HepG2 (cell line): ENCODE results near the gene ZBTB2. TPM values are rescaled to one million over a fixed set of nuclear protein-coding genes. Genes with fewer than 3 reads are reported as not detected.

Experiments used
- ATAC-seq: fragments of 200-7000 bp; cut with Tn5 transposase; 3 replicates; pipeline ENCODE4 v1.9.1; 2020; ENCODE audit warnings: mild to moderate bottlenecking, moderate library complexity
- BruUV-seq: library from RNA; stranded (reverse); fragments of 400-500 nt; replicated peaks from 2 replicates; lab custom pipeline; 2021; lab: Mats Ljungman, UMichigan
- CTCF ChIA-PET: fragments of 300-600 bp; formaldehyde crosslinking; extraction: SDS; loops from one replicate; lab custom pipeline; 2021; ENCODE audit warnings: low total read pairs, inconsistent platforms, low intra/inter-chr PET ratio; lab: Yijun Ruan, JAX
- POLR2A ChIA-PET: fragments of 350-600 bp; sonication (Branson Sonifier 250); formaldehyde crosslinking; loops from one replicate; lab custom pipeline; 2020; ENCODE audit warnings: antibody characterized with exemption, inconsistent platforms; lab: Yijun Ruan, JAX
- DNase-seq: peaks from one replicate; pipeline ENCODE4 v3.0.0-alpha.2; 2015; ENCODE audit warnings: low spot score
- FAIRE-seq: peaks from 3 replicates; lab custom pipeline; 2011; peaks lifted over from hg19 to GRCh38; lab: Jason Lieb, UNC
- H2AFZ ChIP-seq: one replicate; pipeline ENCODE4 v1.6.1; 2011; ENCODE audit warnings: low read length, inconsistent platforms
- H3K27ac ChIP-seq: fragments of 300-600 bp; 3 replicates; pipeline ENCODE4 v1.8.0; 2011; ENCODE audit warnings: mixed run types, mild to moderate bottlenecking, mixed read lengths, low read length, inconsistent platforms; ENCODE audit not compliant: insufficient read depth; ENCODE audit errors: extremely low read length
- H3K27me3 ChIP-seq, 2 experiments: fragments of 200-600 bp in 1 of 2; 2 replicates in 1 of 2; 3 replicates in 1 of 2; pipeline versions ENCODE4 v1.6.0 to v1.8.0; 2011; ENCODE audit warnings: low read length in 2 of 2, mild to moderate bottlenecking in 2 of 2, moderate library complexity in 2 of 2, inconsistent platforms in 1 of 2; ENCODE audit not compliant: insufficient read depth in 2 of 2, control insufficient read depth in 1 of 2
- H3K36me3 ChIP-seq, 2 experiments: fragments of 200-600 bp in 1 of 2; replicated peaks in 1 of 2; 2 replicates in 1 of 2; 3 replicates in 1 of 2; pipeline versions ENCODE4 v1.5.1 to v1.8.0; 2011; ENCODE audit warnings: low read length in 2 of 2, inconsistent platforms in 1 of 2; ENCODE audit not compliant: insufficient read depth in 2 of 2, control insufficient read depth in 1 of 2
- H3K4me1 ChIP-seq: 2 replicates; pipeline ENCODE4 v1.5.1; 2012; ENCODE audit warnings: low read length, inconsistent platforms; ENCODE audit not compliant: insufficient read depth
- H3K4me2 ChIP-seq: 2 replicates; pipeline ENCODE4 v1.6.0; 2011; ENCODE audit warnings: low read depth, low read length, inconsistent platforms
- H3K4me3 ChIP-seq, 3 experiments: fragments of 200-600 bp in 1 of 3; sonication (generic), shearing (Covaris generic) in 1 of 3; replicated peaks in 1 of 3; 2 replicates each; pipeline ENCODE4 v1.5.1; 2011 to 2016; ENCODE audit warnings: low read length in 3 of 3, inconsistent platforms in 2 of 3, low read depth in 2 of 3, mild to moderate bottlenecking in 2 of 3, control low read depth in 1 of 3, mixed read lengths in 1 of 3; ENCODE audit not compliant: insufficient read depth in 1 of 3
- H3K79me2 ChIP-seq: one replicate; pipeline ENCODE4 v1.6.1; 2011; ENCODE audit warnings: low read length, inconsistent platforms; ENCODE audit not compliant: insufficient read depth
- H3K9ac ChIP-seq: 2 replicates; pipeline ENCODE4 v1.6.0; 2011; ENCODE audit warnings: mild to moderate bottlenecking, low read depth, low read length, inconsistent platforms; ENCODE audit not compliant: insufficient read depth
- H3K9me3 ChIP-seq: 2 replicates; pipeline ENCODE4 v1.5.1; 2012; ENCODE audit warnings: mild to moderate bottlenecking, low read length
- H4K20me1 ChIP-seq: 2 replicates; pipeline ENCODE4 v1.6.0; 2011; ENCODE audit warnings: inconsistent platforms, mild to moderate bottlenecking, low read length, moderate library complexity; ENCODE audit not compliant: insufficient read depth
- CEBPG ChIP-seq: IDR thresholded peaks from 2 replicates; pipeline ENCODE4 v1.6.1; 2016
- ELF4 ChIP-seq: sonication (generic); formaldehyde crosslinking; IDR thresholded peaks from 2 replicates; pipeline ENCODE4 v1.5.0; 2020; ENCODE audit warnings: missing genetic modification reagents, mild to moderate bottlenecking, moderate library complexity, borderline replicate concordance
- HMG20B ChIP-seq: conservative IDR thresholded peaks from 2 replicates; pipeline ENCODE4 v1.6.1; 2016; ENCODE audit warnings: missing genetic modification reagents, missing compliant biosample characterization
- KMT2B ChIP-seq: IDR thresholded peaks from 2 replicates; pipeline ENCODE4 v1.6.1; 2016; ENCODE audit warnings: missing genetic modification reagents, missing compliant biosample characterization
- NFE2 ChIP-seq: sonication (generic); formaldehyde crosslinking; IDR thresholded peaks from 2 replicates; pipeline ENCODE4 v1.4.0; 2020; ENCODE audit warnings: missing genetic modification reagents
- POLR2AphosphoS2 ChIP-seq: IDR thresholded peaks from 2 replicates; pipeline ENCODE4 v1.6.1; 2011; ENCODE audit warnings: low read depth, low read length, improper control_type of control experiment
- PPARG ChIP-seq: conservative IDR thresholded peaks from 2 replicates; pipeline ENCODE4 v1.6.1; 2016; ENCODE audit warnings: missing biosample characterization, missing genetic modification reagents
- PRMT3 ChIP-seq: sonication (generic); formaldehyde crosslinking; IDR thresholded peaks from 2 replicates; pipeline ENCODE4 v1.8.1; 2022; ENCODE audit warnings: low read depth, mild to moderate bottlenecking, moderate library complexity, missing genetic modification reagents, borderline replicate concordance
- RFX1 ChIP-seq: fragments of 450-650 bp; IDR thresholded peaks from 2 replicates; pipeline ENCODE4 v1.6.1; 2017
- RXRB ChIP-seq: IDR thresholded peaks from 2 replicates; pipeline ENCODE4 v1.6.1; 2016; ENCODE audit warnings: borderline replicate concordance, missing genetic modification reagents, missing compliant biosample characterization
- SALL2 ChIP-seq: sonication (generic); formaldehyde crosslinking; IDR thresholded peaks from 2 replicates; pipeline ENCODE4 v1.8.1; 2023; ENCODE audit warnings: mild to moderate bottlenecking, missing genetic modification reagents, inconsistent platforms
- SP2 ChIP-seq: sonication (generic); formaldehyde crosslinking; IDR thresholded peaks from 2 replicates; pipeline ENCODE4 v1.5.1; 2020; ENCODE audit warnings: mild to moderate bottlenecking, missing genetic modification reagents
- TRIM24 ChIP-seq: sonication (generic); formaldehyde crosslinking; IDR thresholded peaks from 2 replicates; pipeline ENCODE4 v1.8.0; 2022; ENCODE audit warnings: mild to moderate bottlenecking, missing genetic modification reagents
- ZBTB38 ChIP-seq: sonication (generic); formaldehyde crosslinking; IDR thresholded peaks from 2 replicates; pipeline ENCODE4 v1.5.1; 2020; ENCODE audit warnings: mild to moderate bottlenecking, missing genetic modification reagents
- ZNF329 ChIP-seq: sonication (generic); formaldehyde crosslinking; IDR thresholded peaks from 2 replicates; pipeline ENCODE4 v1.9.0; 2021; ENCODE audit warnings: low read depth, mild to moderate bottlenecking, missing genetic modification reagents
- ZNF432 ChIP-seq: sonication (generic); formaldehyde crosslinking; IDR thresholded peaks from 2 replicates; pipeline ENCODE4 v1.5.0; 2020; ENCODE audit warnings: missing genetic modification reagents, mild to moderate bottlenecking, borderline replicate concordance
- ZNF460 ChIP-seq: sonication (generic); formaldehyde crosslinking; IDR thresholded peaks from 2 replicates; pipeline ENCODE4 v1.5.1; 2020; ENCODE audit warnings: missing genetic modification reagents, mild to moderate bottlenecking, borderline replicate concordance
- ZNF720 ChIP-seq: sonication (generic); formaldehyde crosslinking; IDR thresholded peaks from 2 replicates; pipeline ENCODE4 v1.4.0; 2020; ENCODE audit warnings: missing genetic modification reagents
- WGBS: methylation state at CpG from one replicate; pipeline ENCODE4 v1.1.6; 2017; ENCODE audit warnings: low lambda C conversion rate; 5-methylcytosine and 5-hydroxymethylcytosine counted together
- in situ Hi-C: cut with HindIII; loops from 2 replicates; pipeline ENCODE4 v1.10.0; 2017; ENCODE audit warnings: low pct_unique_long_range_greater_than_20kb; ENCODE audit not compliant: extremely low pct_ligation_motif_present
- intact Hi-C: fragments of 100-400 bp; cut with micrococcal nuclease; formaldehyde crosslinking; loops from one replicate; pipeline ENCODE4 v1.10.0; 2022; ENCODE audit not compliant: unreplicated experiment
- polyA plus RNA-seq, 8 experiments: library from polyadenylated mRNA; depleted of rRNA in 3 of 8; stranded (reverse) in 7 of 8; unstranded in 1 of 8; fragments of >200 nt; fragmentation: Illumina TruSeq in 4 of 8; extraction: Trizol in 4 of 8; gene quantifications; 2 replicates each; pipeline versions ENCODE4 v1.2.1 to v1.2.3, GENCODE V29; 2011 to 2016; ENCODE audit warnings: low read depth in 4 of 8, missing spikeins in 1 of 8, mixed read lengths in 1 of 8; ENCODE audit not compliant: insufficient read depth in 1 of 8
- total RNA-seq, 5 experiments: library from RNA; depleted of rRNA; stranded (reverse); fragments of >200 nt; fragmentation: Illumina TruSeq; extraction: Trizol; gene quantifications; 2 replicates each; pipeline ENCODE4 v1.2.3, GENCODE V29; 2016; ENCODE audit warnings: low read depth in 1 of 5
- TF ChIP-seq, protein P1 (sequence below): sonication (generic); formaldehyde crosslinking; IDR thresholded peaks from 2 replicates; pipeline ENCODE4 v1.4.0; 2020; ENCODE audit warnings: missing genetic modification reagents
- TF ChIP-seq, protein P2 (sequence below): sonication (generic); formaldehyde crosslinking; IDR thresholded peaks from 2 replicates; pipeline ENCODE4; 2020; ENCODE audit warnings: missing genetic modification reagents, mild to moderate bottlenecking, borderline replicate concordance
- TF ChIP-seq, protein P3 (sequence below): sonication (generic); formaldehyde crosslinking; IDR thresholded peaks from 2 replicates; pipeline ENCODE4 v1.4.0; 2020; ENCODE audit warnings: low read depth, mild to moderate bottlenecking, missing genetic modification reagents

Gene ZBTB2
- total and polyA plus RNA-seq, 2 of the 13 experiments (the other 11 are each of a cell fraction or from before 2014, with no cell fraction given), result 15.4 to 22.8 TPM

DNA sequence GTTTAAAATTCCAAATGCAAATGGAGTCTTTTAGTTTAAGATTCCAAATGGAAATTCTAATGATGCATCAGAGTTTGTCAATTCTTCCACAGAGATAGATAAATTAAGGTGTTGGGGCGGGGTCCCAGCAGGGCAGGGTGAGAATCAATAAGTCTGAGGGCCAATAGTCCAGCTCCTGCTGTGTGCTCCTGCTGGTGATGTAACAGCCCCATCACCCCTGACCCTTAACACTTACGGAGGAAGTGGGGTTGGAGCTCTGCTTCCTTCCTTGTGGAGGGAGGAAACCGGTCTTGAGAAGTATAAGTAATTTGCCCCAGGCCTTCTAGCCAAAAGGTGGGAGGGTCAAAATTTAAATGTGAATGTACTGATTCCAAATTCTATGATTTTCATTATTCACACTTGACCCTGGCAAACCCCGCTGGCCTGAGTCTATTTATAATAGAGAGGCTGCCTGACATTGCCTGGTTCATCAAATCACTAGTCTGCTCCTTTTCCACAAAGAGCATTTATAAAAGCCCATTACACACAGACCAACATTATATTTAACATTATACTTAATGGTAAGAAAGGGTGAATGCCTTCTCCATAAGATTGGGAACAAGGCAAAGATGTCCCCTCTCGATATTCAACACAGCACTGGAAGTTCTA, 17.2 kb downstream of the ZBTB2 start:
- FAIRE-seq (no peak), ATAC-seq (peak; percentile 61), DNase-seq (peak; percentile 31)
- intact Hi-C loops (no loop called here), in situ Hi-C loops (no loop called here)
- Histone ChIP-seq H3K4me1 (peaks cover 30% of the 10 kb centered on the region), H3K9ac (no peak overlapping the region), H4K20me1 (0 out of 2 replicates have a peak, but pooled peaks cover 4% of the 10 kb centered on the region), H3K4me3 (no peak overlapping the region), H3K79me2 (peaks cover 60% of the 10 kb centered on the region), H3K27me3 (no peaks in the 10 kb centered on the region), H3K9me3 (no peaks in the 10 kb centered on the region), H3K36me3 (peaks cover 20 to 37% of the 10 kb centered on the region in 2 experiments), H3K27ac (no peak overlapping the region), H3K4me2 (0 out of 2 replicates have a peak overlapping the region, but pooled peaks have one; percentile 10), H2AFZ (no peak overlapping the region)
- CTCF ChIA-PET, result no interaction called here
- 86% methylated on average over 5 of the region's 5 CpGs for WGBS
- no TSS peak for BruUV-seq
- POLR2A ChIA-PET, result interaction anchor here (1.9 kb wide), 1 partner anchor 16 kb away, joined by 10 read pairs; no protein-coding TSS in a partner anchor
- no peak for TF ChIP-seq NFE2
- no peak for TF ChIP-seq RFX1
- TF ChIP-seq, protein P1, sequence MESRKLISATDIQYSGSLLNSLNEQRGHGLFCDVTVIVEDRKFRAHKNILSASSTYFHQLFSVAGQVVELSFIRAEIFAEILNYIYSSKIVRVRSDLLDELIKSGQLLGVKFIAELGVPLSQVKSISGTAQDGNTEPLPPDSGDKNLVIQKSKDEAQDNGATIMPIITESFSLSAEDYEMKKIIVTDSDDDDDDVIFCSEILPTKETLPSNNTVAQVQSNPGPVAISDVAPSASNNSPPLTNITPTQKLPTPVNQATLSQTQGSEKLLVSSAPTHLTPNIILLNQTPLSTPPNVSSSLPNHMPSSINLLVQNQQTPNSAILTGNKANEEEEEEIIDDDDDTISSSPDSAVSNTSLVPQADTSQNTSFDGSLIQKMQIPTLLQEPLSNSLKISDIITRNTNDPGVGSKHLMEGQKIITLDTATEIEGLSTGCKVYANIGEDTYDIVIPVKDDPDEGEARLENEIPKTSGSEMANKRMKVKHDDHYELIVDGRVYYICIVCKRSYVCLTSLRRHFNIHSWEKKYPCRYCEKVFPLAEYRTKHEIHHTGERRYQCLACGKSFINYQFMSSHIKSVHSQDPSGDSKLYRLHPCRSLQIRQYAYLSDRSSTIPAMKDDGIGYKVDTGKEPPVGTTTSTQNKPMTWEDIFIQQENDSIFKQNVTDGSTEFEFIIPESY (CRISPR knock-in tag), result no peak
- TF ChIP-seq RXRB (CRISPR knock-in tag), result peak; percentile 77
- peak; percentile 31; the same call in 1 of the 2 replicates for TF ChIP-seq ZBTB38 (CRISPR knock-in tag)
- TF ChIP-seq CEBPG (CRISPR knock-in tag), result peak; percentile 58
- no peak for TF ChIP-seq ZNF720 (CRISPR knock-in tag)
- TF ChIP-seq ELF4 (CRISPR knock-in tag), result no peak
- TF ChIP-seq ZNF329 (CRISPR knock-in tag), result no peak
- no peak for TF ChIP-seq ZNF432 (CRISPR knock-in tag)
- no peak for TF ChIP-seq KMT2B (CRISPR knock-in tag)
- TF ChIP-seq PRMT3 (CRISPR knock-in tag), result no peak
- TF ChIP-seq PPARG, result no peak
- no peak for TF ChIP-seq ZNF460 (CRISPR knock-in tag)
- no peak for TF ChIP-seq TRIM24
- TF ChIP-seq, protein P2, sequence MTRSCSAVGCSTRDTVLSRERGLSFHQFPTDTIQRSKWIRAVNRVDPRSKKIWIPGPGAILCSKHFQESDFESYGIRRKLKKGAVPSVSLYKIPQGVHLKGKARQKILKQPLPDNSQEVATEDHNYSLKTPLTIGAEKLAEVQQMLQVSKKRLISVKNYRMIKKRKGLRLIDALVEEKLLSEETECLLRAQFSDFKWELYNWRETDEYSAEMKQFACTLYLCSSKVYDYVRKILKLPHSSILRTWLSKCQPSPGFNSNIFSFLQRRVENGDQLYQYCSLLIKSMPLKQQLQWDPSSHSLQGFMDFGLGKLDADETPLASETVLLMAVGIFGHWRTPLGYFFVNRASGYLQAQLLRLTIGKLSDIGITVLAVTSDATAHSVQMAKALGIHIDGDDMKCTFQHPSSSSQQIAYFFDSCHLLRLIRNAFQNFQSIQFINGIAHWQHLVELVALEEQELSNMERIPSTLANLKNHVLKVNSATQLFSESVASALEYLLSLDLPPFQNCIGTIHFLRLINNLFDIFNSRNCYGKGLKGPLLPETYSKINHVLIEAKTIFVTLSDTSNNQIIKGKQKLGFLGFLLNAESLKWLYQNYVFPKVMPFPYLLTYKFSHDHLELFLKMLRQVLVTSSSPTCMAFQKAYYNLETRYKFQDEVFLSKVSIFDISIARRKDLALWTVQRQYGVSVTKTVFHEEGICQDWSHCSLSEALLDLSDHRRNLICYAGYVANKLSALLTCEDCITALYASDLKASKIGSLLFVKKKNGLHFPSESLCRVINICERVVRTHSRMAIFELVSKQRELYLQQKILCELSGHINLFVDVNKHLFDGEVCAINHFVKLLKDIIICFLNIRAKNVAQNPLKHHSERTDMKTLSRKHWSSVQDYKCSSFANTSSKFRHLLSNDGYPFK (CRISPR knock-in tag), result no peak
- no peak for TF ChIP-seq SALL2 (CRISPR knock-in tag)
- TF ChIP-seq, protein P3, sequence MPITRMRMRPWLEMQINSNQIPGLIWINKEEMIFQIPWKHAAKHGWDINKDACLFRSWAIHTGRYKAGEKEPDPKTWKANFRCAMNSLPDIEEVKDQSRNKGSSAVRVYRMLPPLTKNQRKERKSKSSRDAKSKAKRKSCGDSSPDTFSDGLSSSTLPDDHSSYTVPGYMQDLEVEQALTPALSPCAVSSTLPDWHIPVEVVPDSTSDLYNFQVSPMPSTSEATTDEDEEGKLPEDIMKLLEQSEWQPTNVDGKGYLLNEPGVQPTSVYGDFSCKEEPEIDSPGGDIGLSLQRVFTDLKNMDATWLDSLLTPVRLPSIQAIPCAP, result no peak
- TF ChIP-seq POLR2AphosphoS2, result no peak
- no peak for TF ChIP-seq SP2 (CRISPR knock-in tag)
- 0 out of 2 replicates have a peak, but pooled peaks have one; percentile 59 for TF ChIP-seq HMG20B (CRISPR knock-in tag)
